SH-SY5Y (cell line): ENCODE results near the gene CHN1.

Source experiments
- GATA2 ChIP-seq: IDR thresholded peaks from 2 replicates; pipeline ENCODE4 v1.6.1; 2011; ENCODE audit warnings: mild to moderate bottlenecking, low read depth, low read length
- GATA3 ChIP-seq: IDR thresholded peaks from 2 replicates; pipeline ENCODE4 v1.6.1; 2011; ENCODE audit warnings: low read depth, mild to moderate bottlenecking, low read length, moderate library complexity

DNA sequence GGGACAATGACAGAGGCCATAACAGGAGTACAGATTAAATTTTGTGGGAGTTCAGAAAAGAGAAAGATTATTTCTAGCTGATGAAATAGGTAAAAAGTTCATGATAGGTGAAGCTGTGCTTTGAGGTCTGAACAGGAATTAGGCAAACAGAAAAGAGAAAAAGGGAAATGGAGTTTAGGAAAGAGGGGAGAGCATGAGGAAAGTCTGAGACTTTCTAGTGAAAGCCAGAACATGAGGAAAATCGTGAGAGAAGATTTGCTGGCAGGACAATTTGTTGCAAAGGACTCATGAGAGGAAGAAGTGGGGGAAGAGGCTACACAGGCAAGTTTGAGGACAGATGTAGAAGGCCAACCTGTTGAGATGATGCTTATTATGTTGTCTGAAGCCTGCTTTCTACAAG is 6.3 kb upstream of the CHN1 start:
- TF ChIP-seq GATA2: no peak
- TF ChIP-seq GATA3: no peak
